GM12874 (cell line): ENCODE measurements around the gene CDK6.
A peak's percentile ranks its signal among the peaks of the same experiment; 100 is the strongest.

Experiments used
- CTCF ChIP-seq: IDR thresholded peaks from 2 replicates; pipeline ENCODE4 v1.5.1; 2011; ENCODE audit warnings: low read depth, mild to moderate bottlenecking, control low read depth, low read length, moderate library complexity; ENCODE audit not compliant: insufficient read depth

Gene CDK6

GRCh38 chr7:92835851-92836488, 403 bp downstream of the CDK6 start:
- no peak for TF ChIP-seq CTCF

GRCh38 chr7:92835261-92835850, 1.0 kb downstream of the CDK6 start:
- TF ChIP-seq CTCF, result no peak

GRCh38 chr7:92834507-92835260, 1.7 kb downstream of the CDK6 start:
- no peak for TF ChIP-seq CTCF

- 0 out of 2 replicates have a peak, but pooled peaks have one; percentile 30 for TF ChIP-seq CTCF
These were observed 2.4 kb downstream of the CDK6 start for GRCh38 chr7:92833766-92834506.

GRCh38 chr7:92833024-92833765, 3.2 kb downstream of the CDK6 start:
- TF ChIP-seq CTCF, result peak; percentile 97

- no peak for TF ChIP-seq CTCF
These were observed 3.8 kb downstream of the CDK6 start for GRCh38 chr7:92832534-92833023.
